GM19025 (cell line): ENCODE measurements around the gene HGFAC.

ENCODE experiments used
- ATAC-seq: cut with Tn5 transposase; IDR thresholded peaks from one replicate; pipeline ENCODE4 v1.9.1; 2021; ENCODE audit warnings: mild to moderate bottlenecking, low read depth, moderate library complexity; ENCODE audit not compliant: unreplicated experiment

Gene HGFAC

DNA sequence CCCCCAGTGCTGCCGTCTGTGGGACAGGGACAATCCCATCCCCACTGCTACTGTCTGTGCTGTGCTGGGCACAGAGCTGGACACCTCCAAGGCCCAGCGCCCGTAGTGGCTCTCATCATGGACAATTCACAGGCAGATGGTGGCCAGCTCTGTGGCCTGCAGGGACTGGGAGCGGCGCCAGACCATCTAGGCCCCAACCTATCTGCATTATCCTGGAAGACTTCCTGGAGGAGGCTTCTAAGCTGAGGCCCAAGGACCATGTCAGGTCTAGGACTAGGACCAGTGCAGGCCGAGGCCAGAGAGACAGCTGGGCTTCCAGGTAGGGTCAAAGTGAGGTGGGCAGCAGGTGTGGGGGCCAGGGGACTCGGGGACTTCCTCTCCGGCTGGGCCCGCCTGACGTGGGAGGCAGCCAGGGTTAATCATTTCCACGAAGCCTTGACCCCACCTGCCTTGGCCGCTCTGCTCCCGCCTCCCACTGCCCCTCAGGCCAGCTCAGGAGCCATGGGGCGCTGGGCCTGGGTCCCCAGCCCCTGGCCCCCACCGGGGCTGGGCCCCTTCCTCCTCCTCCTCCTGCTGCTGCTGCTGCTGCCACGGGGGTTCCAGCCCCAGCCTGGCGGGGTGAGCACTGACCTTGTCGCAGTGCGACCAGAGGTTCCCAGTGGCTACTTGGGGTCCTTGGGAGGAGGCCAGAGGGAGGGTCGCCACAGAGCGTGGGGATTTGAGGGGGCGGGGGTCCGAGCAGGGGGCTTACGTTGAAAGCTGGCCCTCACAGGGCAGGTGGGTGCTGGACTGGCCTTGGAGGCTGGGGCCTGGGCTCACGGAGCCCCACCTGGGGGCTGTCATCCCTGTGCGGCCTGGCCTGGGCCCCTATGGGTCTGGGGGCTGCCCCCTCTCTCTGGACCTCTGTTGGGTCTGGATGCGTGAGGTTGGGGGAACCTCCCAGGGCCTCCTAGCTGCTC is at the start of gene HGFAC:
TSS of gene HGFAC (plus strand) at position 468 of the 959 bp plus-strand sequence. CDS start at position 502, 34 bp downstream.
- no peak for ATAC-seq

DNA sequence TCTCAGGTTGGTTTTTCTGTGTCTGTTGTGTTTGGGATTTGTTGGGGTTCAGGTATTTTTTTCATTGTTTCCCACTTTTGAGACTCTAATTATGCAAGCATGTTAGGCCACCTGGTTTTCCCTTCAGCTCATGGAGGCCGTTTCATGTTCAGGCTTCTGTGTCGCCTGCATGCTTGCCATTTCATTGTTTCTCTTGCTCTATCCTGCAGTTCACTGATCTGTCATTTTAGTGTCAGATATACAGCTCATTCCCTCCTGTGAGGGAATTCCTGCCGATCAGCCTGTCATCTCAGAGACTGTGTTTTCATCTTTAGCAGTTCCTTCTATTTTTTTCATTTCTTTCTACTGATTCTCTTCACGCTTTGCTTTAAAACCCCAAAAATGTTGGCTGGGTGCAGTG is 49.4 kb upstream of the HGFAC start:
- no peak for ATAC-seq

DNA sequence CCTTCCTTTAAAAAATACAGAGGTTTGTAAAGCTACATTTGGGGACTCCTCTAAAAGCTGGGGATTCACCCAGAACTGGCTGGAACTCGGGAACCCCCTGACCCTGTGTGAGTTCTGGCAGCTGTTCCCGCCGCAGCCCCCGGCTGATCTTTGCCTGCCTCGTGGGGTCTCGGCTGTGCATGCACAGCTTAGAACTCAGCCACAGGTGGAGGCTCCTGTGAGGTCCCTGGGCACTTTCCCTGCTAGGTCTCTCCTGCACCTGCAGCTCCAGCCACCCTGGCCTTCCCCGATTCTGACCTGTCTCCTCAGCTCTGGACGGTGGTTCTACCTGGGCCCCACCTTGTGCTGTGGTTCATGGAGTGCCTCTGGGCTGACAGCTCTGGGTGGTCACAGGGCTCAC is 48.6 kb upstream of the HGFAC start:
- ATAC-seq: no peak

DNA sequence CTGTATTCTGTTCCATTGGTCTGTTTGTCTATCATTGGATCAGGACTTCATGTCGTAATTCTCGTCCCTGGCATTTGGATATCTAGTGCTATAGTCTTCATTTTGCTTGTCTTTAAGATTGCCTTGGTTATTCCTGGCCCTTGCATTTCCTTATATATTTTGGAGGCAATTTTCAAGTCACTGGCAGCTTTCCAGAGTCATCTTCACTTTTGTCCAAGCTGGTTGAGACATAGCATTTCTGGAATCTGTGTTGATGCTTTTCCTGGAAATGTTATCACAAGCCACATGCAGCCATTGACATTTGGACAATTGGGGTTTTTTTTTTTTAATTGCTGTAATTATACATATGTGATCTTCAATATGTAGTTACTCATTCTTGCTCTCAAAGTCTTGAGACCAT is 45.2 kb upstream of the HGFAC start:
- ATAC-seq: no peak

DNA sequence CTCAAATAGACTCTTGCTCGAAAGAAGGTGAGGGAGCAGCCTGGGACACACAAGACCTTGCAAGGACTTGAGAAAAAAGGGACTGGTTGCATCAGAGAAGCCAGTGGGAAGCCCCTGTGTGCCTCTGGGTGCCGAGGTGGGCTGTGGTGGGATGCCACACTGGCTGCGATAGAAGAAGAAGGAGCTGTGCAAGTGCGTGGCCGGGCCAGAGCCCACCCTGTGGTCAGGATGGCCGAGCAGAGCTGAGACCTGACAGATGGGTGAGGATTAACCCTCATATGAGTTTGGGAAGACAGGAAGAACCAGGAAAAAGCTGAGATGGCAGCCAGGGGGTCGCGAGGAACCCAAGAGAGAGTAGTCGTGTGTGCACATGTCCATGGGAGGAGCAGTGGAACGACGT is 44.6 kb upstream of the HGFAC start:
- ATAC-seq: no peak

DNA sequence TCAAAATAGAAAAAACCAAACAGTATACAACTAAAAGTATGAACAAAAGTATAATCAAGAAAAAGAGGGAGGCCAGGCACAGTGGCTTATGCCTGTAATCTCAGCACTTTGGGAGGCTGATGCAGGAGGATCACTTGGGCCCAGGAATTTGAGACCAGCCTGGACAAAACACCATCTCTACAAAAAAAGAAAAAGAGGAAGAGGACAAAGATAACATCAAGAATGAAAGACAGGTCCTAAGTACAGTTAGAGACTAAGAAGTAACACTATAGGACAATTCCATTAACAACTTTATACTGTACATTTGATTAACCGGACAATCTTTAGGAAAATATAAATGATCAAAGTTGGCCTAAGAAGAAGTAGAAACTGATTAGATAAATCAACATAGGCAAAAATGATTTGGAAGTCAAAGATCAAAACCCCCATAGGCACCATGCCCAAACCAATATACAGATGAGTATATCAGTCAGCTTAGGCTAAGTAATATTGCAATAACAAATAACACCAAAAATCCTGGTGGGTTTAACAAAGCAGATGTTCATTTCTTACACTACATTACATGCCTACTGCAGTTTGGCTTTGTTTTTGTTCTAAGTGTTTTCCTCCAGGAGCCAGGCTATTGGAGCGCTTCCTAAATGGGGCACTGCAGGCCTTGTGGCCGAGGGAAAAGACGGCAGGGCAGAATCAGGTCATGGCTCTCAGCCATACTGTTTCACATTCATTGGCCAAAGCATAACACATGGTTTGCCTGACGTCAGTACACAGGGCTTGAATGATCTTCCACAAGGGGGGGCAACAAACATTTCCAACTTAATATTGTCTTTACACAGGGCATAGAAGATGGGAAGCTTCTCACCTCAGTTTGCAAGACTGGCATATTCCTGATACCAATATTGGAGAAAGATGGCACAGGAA is 42.2 kb upstream of the HGFAC start:
- ATAC-seq: no peak

DNA sequence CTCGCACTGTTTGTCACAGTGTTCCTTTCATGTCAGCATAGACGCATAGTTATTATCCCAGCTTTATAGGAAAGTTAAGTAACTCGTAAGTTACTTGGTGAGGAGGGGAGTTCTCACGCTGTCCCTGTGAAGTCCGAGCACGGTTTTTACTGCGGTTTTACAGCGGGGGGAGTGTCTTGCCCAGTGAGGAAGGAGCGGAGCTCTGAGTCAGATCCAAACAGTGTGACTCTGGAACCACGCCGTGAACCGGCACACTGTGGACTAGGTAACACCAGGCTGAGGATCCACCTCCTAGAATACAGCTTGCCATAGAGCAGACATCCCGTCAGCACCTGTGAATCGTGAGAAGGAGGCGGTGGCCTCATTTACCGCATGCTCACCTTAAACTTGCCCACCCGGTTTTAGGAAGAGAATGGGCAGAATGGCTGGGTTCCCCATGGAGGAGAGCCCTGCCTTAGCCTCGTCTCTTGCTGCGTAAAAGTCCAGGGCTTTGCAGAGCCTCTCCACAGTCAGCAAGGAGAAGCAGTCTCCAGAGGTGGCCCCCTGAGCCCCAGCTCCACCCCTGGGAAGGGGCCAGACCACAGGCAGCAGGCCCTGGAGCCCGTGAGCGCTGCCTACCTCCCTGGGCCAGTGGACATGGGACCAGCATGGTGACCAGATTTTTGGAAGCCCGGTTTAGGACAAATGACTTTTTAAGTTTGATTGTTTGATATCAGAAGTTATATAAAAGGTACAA is 40.2 kb upstream of the HGFAC start:
- no peak for ATAC-seq

DNA sequence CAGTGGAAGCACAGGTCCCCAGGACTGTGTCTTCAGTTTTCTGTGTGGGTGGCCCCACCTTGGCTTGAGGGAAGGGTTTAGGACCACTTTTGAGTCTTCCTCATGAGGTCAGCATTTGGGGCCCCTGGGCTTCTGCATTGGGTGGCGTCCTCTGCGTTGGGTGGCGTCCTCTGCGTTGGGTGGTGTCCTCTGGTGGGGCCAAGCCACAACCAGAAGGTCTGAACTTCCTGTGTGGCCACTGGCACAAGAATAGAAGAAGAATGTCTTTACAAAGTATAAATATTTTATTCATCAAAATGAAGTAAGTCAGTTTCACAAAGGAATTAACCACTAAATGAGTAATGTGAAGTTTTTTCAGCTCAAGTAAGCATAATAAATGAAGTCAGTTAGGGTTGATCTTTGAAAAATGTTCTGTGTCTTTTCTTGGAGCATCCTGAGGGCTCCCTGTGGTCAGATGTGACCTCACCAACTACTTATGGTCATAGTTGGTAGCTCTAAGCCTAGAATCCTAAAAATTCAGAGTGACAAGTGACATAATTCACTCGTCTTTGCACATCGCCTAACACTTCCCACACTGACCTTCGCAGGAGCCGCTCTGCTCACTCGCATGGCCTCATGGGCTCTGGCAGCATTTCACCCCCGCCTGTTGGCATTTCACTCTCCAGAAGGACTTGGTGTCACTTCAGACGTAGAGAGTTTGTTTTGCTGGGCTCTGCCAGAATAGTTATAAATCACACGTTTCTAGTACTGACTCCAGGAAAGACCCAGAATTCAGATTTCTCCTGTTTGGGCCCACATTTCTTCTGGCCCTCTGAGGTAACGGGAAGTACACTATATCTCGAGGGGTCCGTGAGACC is 39.0 kb upstream of the HGFAC start:
- no peak for ATAC-seq

DNA sequence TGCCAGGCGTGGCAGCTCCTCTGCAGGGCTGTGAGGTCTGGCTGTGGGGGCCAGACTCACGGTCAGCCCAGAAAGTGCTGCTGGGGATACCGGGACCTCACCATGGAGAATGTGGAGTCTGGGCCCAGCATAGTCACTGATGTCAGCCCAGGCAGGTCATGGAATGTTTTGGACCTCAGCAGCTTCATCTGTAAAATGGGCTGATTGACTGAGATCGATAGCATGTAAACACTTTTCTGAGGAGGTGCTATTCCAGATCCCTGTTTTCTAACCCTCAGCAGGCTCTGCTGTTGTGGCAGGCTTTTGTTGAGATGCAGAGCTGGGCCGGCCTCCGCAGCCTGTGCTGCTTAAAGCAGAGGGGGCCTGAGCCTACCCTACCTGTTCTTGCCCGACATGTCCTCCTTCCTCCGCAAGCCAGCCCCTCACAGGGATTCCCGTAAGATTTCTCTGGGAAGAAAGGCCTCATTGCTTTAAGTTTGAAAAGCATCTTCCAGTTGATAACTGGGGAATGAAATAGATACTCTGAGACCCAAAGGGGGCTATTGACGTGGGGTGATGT is 38.3 kb upstream of the HGFAC start:
- ATAC-seq: no peak

DNA sequence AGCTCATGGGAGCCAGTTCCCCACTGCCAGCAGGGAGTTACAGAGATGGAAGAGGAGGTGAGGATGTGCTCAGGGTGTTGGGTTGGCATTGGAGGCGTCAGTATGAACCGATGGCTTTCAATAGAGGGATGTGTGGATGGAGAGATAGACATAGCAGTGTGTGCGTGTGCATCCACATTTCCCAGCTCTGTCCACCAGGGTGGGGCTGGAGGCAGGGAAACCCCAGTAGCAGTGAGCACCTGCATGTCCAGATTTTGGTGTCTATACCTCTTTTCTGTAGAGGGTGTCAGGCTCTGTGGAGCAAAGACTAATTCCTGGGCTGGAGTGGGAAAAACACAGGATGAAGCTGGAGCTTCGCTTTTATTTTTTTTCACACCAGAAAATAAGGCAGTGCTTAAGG is 37.2 kb upstream of the HGFAC start:
- ATAC-seq: no peak

DNA sequence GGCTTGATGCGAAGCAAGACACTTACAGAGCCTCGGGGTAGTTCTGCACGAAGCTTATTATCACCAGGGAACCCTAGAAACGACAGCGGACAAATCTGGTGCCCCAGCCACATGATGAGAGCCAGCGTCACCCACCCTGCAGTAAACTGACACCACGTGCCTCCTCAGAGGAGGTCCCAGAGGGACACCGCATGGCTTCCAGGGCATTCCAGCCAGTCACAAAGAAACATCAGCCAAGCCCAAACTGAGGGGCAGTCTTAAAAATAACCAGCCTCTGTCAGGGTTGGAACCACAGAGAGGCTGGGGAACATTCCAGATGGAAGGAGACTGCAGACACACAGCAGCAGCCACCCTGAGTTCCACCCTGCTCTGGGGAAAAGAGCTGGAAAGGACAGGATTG is 36.6 kb upstream of the HGFAC start:
- ATAC-seq: no peak

DNA sequence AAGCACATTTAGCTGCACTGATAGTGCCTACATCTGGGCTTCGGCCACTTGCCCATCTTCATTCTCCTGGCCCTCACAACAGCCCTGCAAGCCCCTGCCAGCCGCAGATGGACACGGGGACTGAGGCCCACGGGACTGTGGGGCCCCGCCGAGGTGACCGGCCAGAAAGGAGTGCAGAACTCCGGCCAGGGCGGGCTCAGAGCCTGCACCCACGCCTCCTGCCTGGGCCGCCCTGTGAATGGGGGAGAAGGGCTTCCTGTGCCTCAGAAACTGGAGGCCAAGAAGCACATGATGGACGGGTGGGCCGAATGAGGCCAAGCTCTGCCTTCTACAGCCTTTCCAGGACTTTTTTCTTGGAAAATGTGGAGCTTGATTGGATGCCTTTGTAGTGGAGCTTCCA is 35.7 kb upstream of the HGFAC start:
- ATAC-seq: no peak

DNA sequence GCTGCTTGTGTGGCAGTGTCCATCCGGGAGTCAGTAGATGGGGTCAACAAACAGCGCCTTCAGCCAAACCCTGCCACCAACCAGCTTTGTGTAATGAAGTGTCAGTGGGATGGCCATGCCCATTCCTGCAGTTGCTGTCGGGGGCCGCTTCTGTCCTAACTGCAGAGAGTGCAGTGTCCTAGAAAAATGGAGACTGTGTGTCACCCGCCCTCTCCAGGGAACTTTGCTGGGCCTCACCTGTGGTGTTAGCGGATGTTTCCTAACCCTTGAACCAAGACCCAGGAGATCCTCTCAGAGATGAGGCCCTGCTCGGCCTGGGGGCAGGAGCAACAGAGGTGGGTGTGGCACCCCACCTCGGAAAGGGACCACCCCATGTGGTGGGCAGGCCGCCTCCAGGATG is 35.3 kb upstream of the HGFAC start:
- no peak for ATAC-seq

DNA sequence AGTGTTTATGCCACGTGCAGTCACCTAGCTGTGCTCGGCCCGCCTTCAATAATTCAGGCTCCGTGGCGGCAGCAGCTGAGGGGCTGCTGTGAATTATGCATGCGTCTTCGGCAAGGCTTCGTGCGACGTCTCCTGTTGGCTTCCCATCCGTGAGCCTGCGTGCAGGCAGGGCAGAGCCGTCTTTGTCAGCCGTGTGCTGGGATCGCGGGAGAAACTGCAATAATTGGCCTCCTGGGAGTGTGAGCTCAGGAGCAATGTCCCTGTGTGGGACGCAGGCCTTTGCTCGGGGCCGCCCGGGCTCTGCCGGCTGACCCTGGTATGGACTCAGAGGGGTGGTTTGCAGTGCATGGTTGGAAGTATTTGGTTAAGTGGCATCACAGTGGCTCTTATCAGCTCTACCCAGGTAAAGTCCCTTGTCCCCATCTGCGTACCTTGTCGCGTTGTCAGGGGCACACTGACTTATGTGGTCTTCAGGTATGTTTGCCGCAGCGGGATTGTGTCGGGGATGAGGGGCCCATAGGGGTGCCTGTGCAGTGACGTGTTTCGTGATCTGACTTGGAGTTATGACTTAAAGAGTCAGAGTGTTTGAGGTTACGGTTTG is 34.5 kb upstream of the HGFAC start:
- ATAC-seq: no peak

DNA sequence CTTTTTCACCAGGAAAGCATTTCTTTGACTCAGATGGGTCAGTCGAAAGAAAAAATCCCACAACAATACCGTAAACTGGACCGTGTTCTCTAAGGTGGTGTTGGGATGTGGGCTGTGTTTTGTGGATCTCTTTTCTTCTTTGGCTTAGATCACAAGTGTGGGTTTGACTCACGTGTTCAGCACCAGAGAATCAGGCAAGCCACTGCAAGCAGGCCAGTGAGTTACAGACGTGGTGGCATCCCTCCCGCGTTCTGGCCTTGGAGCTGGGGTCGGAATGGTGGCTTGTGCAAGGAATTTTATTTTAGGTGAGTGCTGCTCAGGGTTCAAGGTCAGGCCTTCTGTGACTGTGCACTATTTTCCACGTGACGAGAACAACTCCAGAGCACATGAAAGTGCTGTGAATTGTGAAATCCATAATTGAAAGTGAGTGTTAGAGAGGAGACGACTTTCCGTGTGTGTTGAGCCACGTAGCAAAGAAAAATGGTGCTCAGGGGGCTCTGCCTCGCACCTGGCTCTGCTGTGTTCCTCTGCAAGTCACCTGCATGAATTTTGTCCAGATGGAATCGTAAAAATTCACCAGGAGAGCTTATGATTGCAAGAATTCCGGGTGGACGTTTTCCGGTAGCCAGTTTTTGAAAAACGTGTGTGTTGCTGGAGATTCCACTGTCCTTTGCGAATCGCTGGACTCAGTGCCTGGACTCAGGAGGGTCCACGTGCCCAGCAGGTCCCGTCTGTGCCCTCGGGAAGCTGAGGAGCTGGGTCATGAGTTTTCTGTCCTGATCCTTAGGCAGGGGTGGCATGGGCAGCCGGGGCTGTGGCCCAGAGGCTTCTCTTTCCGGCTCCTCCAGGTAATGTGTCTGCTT is 33.6 kb upstream of the HGFAC start:
- ATAC-seq: no peak

DNA sequence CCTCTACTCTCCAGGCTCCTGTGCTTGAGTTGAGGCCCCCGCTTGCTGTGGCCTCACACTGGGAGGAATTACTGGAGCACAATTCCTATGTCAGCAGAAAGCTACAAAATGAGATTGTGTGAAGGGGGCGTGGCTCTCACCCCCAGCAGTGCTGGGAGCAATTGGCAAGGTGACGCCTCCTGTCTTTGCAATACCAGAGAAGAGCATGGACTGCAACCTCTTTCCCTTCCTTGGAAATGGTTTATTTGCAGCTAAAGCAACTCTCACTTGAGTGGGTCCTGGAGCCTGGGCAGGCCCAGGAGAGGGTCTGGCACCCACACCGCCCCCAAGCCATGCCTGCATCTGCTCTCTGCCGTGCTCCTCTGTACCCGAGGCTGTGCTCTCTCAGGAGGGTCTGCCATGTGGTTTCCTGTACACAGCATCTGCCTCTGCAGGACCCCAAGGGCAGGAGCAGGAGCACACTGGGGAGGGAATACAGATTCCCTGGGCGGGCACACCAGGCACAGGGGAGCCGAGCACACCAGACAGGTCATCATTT is 32.9 kb upstream of the HGFAC start:
- ATAC-seq: no peak

DNA sequence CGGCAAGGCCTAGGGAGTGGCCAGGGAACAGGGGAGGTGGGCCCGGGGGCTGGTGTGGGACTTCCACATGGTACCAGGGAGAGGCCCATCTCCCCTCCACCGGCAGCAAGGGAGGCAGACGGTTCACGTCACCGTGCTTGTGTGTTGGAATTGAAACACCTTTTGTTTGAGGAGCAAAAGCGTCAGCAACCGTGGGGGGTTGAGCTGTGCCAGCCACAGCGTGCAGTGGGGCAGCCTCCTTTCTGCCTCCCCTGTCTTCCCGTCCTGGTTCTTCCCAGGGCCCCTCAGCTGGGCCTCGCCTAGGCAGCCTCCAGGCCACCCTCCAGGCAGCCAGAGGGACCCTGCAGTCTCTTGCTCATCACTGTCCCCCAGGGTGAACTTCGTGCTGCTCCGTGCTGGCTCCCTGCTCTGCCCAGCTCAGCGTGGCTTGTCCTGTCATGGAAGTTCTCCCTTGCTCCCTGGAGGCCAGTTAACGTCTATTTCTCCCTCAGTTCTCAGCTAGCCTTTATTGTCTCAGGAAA is 32.1 kb upstream of the HGFAC start:
- ATAC-seq: no peak
